ENCODE results near the gene ACTR10. TPM values are rescaled to one million over a fixed set of nuclear protein-coding genes. Genes with fewer than 3 reads are reported as not detected.

The ACTR10 gene
- polyA plus RNA-seq, result 475 and 491 TPM in 2 replicates

DNA sequence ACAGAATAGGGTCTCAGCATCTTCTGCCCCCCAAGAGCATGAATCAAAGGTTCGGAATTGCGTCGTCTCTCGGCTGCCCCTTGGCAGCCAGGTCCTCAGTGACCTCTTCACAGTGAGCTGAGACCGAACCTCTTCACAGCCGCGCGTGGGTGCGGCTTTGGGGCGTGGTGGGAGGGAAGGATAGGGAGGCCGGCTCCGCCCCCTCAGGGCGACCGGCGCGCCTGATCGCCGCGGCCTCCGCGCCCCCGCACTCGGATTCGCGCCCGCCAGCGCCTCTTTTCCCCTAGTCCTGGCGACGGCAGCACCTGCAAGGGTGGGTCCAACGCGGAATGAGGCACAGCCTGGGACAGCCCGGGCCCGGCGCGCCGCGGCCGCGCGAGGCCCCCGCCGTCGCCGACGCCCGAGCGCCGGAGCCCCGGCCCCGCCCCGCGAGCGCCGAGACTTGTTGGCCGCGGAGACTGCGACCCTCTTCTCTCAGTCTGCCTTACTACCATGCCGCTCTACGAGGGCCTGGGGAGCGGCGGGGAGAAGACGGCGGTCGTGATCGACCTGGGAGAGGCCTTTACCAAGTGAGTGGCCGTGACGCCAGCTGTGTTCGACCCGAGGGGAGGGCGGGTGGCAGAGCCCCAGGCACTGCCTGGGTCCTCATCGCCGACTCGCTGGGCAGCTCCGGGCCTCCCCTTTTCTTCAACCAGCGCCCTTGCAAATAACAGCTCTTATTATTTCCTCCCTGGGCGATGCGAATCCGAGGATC, at the start of gene ACTR10:
Gene ACTR10 (plus strand): TSS at position 424 of the 754 bp plus-strand sequence. CDS start 69 bp downstream, at position 493.

DNA sequence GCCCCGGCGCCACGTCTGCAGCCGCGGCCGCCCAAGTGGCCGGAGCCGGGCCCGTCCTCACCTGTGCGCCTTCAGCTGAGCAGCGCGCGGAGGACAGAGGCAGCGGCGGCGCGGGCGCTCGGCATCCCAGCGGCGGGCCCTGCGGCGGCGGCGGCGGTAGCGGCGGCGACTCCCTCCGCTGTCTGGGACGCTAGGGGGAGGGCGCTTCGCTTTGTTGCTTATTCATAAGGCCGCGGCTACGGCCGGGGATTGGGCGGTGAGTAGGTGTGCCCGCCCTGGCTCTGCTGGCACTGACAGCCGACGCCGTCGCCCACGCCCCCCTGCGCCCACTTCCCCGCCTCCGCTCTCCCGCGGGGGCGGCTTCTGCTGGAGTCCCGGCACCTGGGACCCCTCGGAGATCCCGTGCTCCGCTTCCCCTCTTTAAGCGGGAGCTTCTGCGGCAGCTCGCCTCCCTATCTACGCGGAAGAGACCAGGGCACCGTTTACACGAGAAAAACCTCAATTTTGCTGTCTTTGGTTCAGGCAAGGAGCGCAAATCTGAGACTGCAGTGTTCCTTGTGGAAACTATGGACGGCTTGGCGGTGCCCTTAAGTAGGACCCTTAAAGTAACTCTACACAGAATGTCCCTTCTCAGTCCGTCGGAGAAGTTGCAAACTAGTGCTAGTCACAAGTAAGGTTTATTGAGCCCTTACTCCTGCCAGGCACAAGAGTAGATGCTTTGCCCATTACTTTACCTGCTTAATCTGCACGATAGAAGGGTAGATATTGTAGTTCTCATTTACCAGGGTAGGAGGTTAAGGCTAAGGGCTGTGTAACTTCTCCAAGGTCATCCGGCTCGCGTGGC, 47.7 kb upstream of the ACTR10 start, which contains the start of gene ARMH4:
Gene ARMH4 (minus strand): TSS at position 200 of the 844 bp plus-strand sequence. CDS start 12,855 bp downstream, outside the sequence.

DNA sequence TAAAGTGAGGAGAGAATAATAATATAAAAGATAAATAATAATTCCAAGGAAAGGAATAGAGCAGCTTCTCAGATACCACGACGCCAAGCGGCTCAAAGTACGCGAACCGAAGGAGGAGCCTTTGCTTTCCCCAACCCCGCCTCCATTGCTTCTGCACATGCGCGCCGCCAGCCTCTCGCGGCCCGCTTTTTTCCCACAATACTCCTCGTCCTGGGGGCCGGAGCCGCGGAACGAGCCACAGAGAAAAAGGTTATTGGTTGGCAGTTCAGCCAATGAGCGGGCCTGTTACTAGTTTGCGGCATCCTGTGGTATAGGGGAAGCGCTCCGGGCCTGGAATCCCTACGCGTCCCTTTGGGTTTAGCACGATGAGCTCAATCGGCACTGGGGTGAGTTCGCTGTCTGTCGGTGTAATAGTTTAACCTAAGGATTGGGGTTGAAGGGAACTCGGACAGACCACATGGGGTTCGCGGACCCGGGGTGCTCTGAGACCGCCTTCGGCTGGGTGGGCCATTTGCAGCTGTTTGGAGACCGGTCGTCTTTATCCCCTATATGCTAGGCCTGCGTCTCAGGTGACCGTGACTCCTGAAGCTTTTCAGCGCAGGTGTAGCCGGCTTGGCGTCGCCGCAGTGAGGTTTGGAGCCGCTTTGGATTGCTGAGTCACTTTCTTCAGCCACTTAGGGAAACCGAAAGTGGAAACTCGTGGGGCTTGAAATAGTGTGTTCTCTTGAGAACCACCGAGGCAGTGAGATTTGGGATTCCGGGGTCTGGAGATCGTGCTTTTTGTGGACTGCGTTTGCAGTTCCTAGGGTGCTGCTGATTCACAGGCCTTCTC, 44.8 kb downstream of the ACTR10 start, which contains the start of gene PSMA3:
Gene PSMA3 (plus strand): TSS at position 288 of the 832 bp plus-strand sequence. CDS start 78 bp downstream, at position 366.

Other genes with a start within 250 kb of the ACTR10 start
- 177 and 182 TPM in 2 replicates for gene ARMH4, start 47.9 kb upstream of the ACTR10 start, polyA plus RNA-seq
- 775 and 777 TPM in 2 replicates for gene PSMA3, start 44.7 kb downstream of the ACTR10 start, polyA plus RNA-seq
- 75.9 and 79.0 TPM in 2 replicates for gene ARID4A, start 98.4 kb downstream of the ACTR10 start, polyA plus RNA-seq
- gene TOMM20L, start 195.8 kb downstream of the ACTR10 start, polyA plus RNA-seq, result not detected in 2 replicates
- 129 and 150 TPM in 2 replicates for gene TIMM9, start 227.4 kb downstream of the ACTR10 start, polyA plus RNA-seq
- 11.3 and 15.4 TPM in 2 replicates for gene KIAA0586, start 227.6 kb downstream of the ACTR10 start, polyA plus RNA-seq